HepG2 (cell line): ENCODE data around the gene ARHGAP22.

Source experiments
- ATM ChIP-seq: fragments of 450-650 bp; IDR thresholded peaks from 2 replicates; pipeline ENCODE4 v1.7.1; 2017; ENCODE audit warnings: mild to moderate bottlenecking, borderline replicate concordance
- GATA4 ChIP-seq: sonication (generic); IDR thresholded peaks from 2 replicates; pipeline ENCODE4 v1.6.1; 2016; ENCODE audit warnings: antibody characterized with exemption, low read depth, borderline replicate concordance
- HDAC2 ChIP-seq: sonication (generic); formaldehyde crosslinking; IDR thresholded peaks from 2 replicates; pipeline ENCODE4 v1.4.0; 2020; ENCODE audit warnings: missing genetic modification reagents
- ZFP36 ChIP-seq: fragments of 150-350 bp; IDR thresholded peaks from 2 replicates; pipeline ENCODE4 v1.6.1; 2018; ENCODE audit warnings: borderline replicate concordance, low read length, low read depth; ENCODE audit not compliant: partially characterized antibody
- ZNF274 ChIP-seq: sonication (generic); formaldehyde crosslinking; IDR thresholded peaks from 2 replicates; pipeline ENCODE4 v1.5.1; 2020; ENCODE audit warnings: mild to moderate bottlenecking, missing genetic modification reagents
- ZNF549 ChIP-seq: sonication (generic); formaldehyde crosslinking; IDR thresholded peaks from 2 replicates; pipeline ENCODE4 v1.5.0; 2020; ENCODE audit warnings: missing genetic modification reagents

- TF ChIP-seq ATM = no peak
- TF ChIP-seq ZNF549 (CRISPR knock-in tag) = no peak
- TF ChIP-seq HDAC2 (CRISPR knock-in tag) = no peak
- TF ChIP-seq ZNF274 (CRISPR knock-in tag) = no peak
- no peak for TF ChIP-seq GATA4
- no peak for TF ChIP-seq ZFP36
These were observed 7.5 kb upstream of the ARHGAP22 start for GRCh38 chr10:48612236-48612943.
